ENCODE measurements around the gene H1-8.

The H1-8 gene

GRCh38 chr3:129564981-129565644 is 22.1 kb downstream of the H1-8 start:
- no peak overlapping the region for H3K27ac ChIP-seq (ENCODE audit: low read depth, low read length)
- peaks cover 16% of the 10 kb centered on the region; the same call in 1 of the 2 replicates for H3K36me3 ChIP-seq (ENCODE audit: insufficient read depth, low read length)
- no peak overlapping the region for H3K4me3 ChIP-seq (ENCODE audit: low read length)
- H3K9ac ChIP-seq (ENCODE audit: low read depth, low read length) = no peak overlapping the region
- H3K27me3 ChIP-seq (ENCODE audit: insufficient read depth, low read length) = no peaks in the 10 kb centered on the region
- no peaks in the 10 kb centered on the region for H3K4me1 ChIP-seq (ENCODE audit: insufficient read depth, low read length)
- 94% methylated on average over 21 of the region's 21 CpGs for WGBS
- H3K9me3 ChIP-seq (ENCODE audit: insufficient read depth, low read depth, low read length) = no peaks in the 10 kb centered on the region

DNA sequence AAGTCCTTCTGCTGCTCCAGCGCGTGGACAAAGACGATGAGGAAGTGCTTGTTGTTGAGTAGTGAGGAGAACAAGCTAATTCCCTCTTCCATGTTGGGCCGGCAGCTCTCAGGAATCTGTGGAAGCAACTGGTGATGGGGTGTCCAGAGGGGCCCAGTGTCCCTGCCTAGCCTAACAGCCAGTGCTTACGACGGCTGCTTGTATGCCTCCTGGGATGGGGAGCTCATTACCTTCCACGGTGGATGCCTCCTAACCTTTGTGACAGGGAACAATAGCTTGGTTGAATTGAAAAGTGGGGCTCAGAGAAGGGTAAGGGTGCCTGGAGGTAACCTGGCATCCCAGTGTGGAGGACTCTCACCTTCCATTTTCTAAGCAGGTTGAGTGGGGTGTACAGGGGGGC is 22.9 kb downstream of the H1-8 start:
- H3K36me3 ChIP-seq (ENCODE audit: insufficient read depth, low read length) = peaks cover 17% of the 10 kb centered on the region; the same call in 1 of the 2 replicates

GRCh38 chr3:129567176-129567705 is 24.3 kb downstream of the H1-8 start:
- WGBS = 89% methylated on average over 18 of the region's 18 CpGs
- no peaks in the 10 kb centered on the region for H3K27me3 ChIP-seq (ENCODE audit: insufficient read depth, low read length)
- H3K36me3 ChIP-seq (ENCODE audit: insufficient read depth, low read length) = peaks cover 16% of the 10 kb centered on the region; the same call in 1 of the 2 replicates
- H3K4me3 ChIP-seq (ENCODE audit: low read length) = no peak overlapping the region
- H3K9ac ChIP-seq (ENCODE audit: low read depth, low read length) = no peak overlapping the region
- H3K4me1 ChIP-seq (ENCODE audit: insufficient read depth, low read length) = no peaks in the 10 kb centered on the region
- no peaks in the 10 kb centered on the region for H3K9me3 ChIP-seq (ENCODE audit: insufficient read depth, low read depth, low read length)
- no peak overlapping the region for H3K27ac ChIP-seq (ENCODE audit: low read depth, low read length)

More for the DNA sequence above, 22.9 kb downstream of the H1-8 start:
- no peak overlapping the region for H3K9ac ChIP-seq (ENCODE audit: low read depth, low read length)
- H3K27me3 ChIP-seq (ENCODE audit: insufficient read depth, low read length) = no peaks in the 10 kb centered on the region
- H3K4me3 ChIP-seq (ENCODE audit: low read length) = no peak overlapping the region
- H3K9me3 ChIP-seq (ENCODE audit: insufficient read depth, low read depth, low read length) = no peaks in the 10 kb centered on the region
- no peaks in the 10 kb centered on the region for H3K4me1 ChIP-seq (ENCODE audit: insufficient read depth, low read length)
- H3K27ac ChIP-seq (ENCODE audit: low read depth, low read length) = no peak overlapping the region
- 93% methylated on average over 7 of the region's 7 CpGs for WGBS

GRCh38 chr3:129567939-129568338 is 25.0 kb downstream of the H1-8 start:
- H3K27me3 ChIP-seq (ENCODE audit: insufficient read depth, low read length) = no peaks in the 10 kb centered on the region
- H3K9ac ChIP-seq (ENCODE audit: low read depth, low read length) = no peak overlapping the region
- H3K9me3 ChIP-seq (ENCODE audit: insufficient read depth, low read depth, low read length) = no peaks in the 10 kb centered on the region
- H3K36me3 ChIP-seq (ENCODE audit: insufficient read depth, low read length) = peaks cover 11% of the 10 kb centered on the region; the same call in 1 of the 2 replicates
- H3K4me3 ChIP-seq (ENCODE audit: low read length) = no peak overlapping the region
- H3K4me1 ChIP-seq (ENCODE audit: insufficient read depth, low read length) = no peaks in the 10 kb centered on the region
- 85% methylated on average over 5 of the region's 6 CpGs for WGBS
- H3K27ac ChIP-seq (ENCODE audit: low read depth, low read length) = no peak overlapping the region

- Histone ChIP-seq H3K36me3 (ENCODE audit: insufficient read depth, low read length) (peaks cover 15% of the 10 kb centered on the region; the same call in 1 of the 2 replicates), H3K4me1 (ENCODE audit: insufficient read depth, low read length) (no peaks in the 10 kb centered on the region), H3K4me3 (ENCODE audit: low read length) (no peak overlapping the region), H3K27me3 (ENCODE audit: insufficient read depth, low read length) (no peaks in the 10 kb centered on the region), H3K9me3 (ENCODE audit: insufficient read depth, low read depth, low read length) (no peaks in the 10 kb centered on the region), H3K27ac (ENCODE audit: low read depth, low read length) (no peak overlapping the region), H3K9ac (ENCODE audit: low read depth, low read length) (no peak overlapping the region)
- WGBS = 97% methylated on average over 7 of the region's 7 CpGs
These were observed 26.9 kb downstream of the H1-8 start for GRCh38 chr3:129569856-129570255.

DNA sequence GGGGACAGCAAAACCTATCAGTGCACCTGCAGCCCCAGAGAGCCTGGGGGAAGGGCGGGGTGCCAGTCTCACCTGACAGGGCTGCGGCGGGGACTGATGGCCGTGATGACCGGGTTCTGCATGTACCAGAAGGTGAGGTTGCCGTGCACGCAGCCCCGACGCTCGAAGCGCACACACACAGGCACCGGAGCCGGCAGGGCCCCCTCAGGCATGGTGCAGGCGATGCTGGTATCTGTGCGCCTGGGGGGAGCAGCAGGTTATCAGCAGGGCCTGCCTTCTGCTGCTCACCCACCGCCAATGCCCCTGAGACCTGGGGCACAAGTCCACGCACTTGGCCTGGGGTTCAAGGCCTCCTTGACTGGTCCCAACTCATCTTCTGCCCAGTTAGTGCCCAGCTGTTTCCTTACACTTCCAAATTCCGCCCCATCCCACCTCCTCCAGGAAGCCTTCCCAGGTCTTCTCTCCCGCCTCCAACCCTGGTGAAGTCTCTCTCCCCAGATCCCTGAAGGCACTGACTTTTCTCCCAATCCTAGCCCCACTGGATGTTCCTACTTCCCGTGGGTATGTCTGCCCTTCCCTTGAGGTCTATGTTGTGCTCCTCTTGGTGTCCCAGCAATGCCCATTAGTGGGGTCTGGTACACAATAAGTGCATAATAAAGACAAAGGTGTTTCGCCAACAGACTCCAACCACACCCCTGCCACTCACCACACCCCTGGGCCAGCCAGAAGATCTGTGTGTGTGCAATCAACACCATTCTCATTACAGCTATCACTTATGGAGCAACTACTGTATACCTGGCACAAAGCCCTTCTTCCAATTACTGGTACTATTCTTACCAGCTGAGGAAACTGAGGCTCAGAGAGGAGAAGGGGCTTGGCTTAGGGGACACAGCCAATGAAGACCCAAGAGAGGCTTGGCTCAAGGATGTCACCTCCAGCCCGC is 28.9 kb downstream of the H1-8 start:
- H3K4me1 ChIP-seq (ENCODE audit: insufficient read depth, low read length) = peaks cover 7% of the 10 kb centered on the region; the same call in 1 of the 2 replicates
- H3K9ac ChIP-seq (ENCODE audit: low read depth, low read length) = no peak overlapping the region
- no peak overlapping the region for H3K27ac ChIP-seq (ENCODE audit: low read depth, low read length)
- H3K4me3 ChIP-seq (ENCODE audit: low read length) = no peak overlapping the region
- no peaks in the 10 kb centered on the region for H3K9me3 ChIP-seq (ENCODE audit: insufficient read depth, low read depth, low read length)
- H3K27me3 ChIP-seq (ENCODE audit: insufficient read depth, low read length) = no peaks in the 10 kb centered on the region
- 96% methylated on average over 22 of the region's 22 CpGs for WGBS
- H3K36me3 ChIP-seq (ENCODE audit: insufficient read depth, low read length) = peaks cover 10% of the 10 kb centered on the region; the same call in 1 of the 2 replicates

- no peak overlapping the region for H3K4me3 ChIP-seq (ENCODE audit: low read length)
- no peak overlapping the region for H3K27ac ChIP-seq (ENCODE audit: low read depth, low read length)
- H3K9ac ChIP-seq (ENCODE audit: low read depth, low read length) = no peak overlapping the region
- 95% methylated on average over 18 of the region's 18 CpGs for WGBS
- H3K36me3 ChIP-seq (ENCODE audit: insufficient read depth, low read length) = peaks cover 11% of the 10 kb centered on the region; the same call in 1 of the 2 replicates
- peaks cover 7% of the 10 kb centered on the region; the same call in 1 of the 2 replicates for H3K4me1 ChIP-seq (ENCODE audit: insufficient read depth, low read length)
- H3K9me3 ChIP-seq (ENCODE audit: insufficient read depth, low read depth, low read length) = no peaks in the 10 kb centered on the region
- H3K27me3 ChIP-seq (ENCODE audit: insufficient read depth, low read length) = no peaks in the 10 kb centered on the region
These were observed 29.6 kb downstream of the H1-8 start for GRCh38 chr3:129572603-129573002.

- H3K27ac ChIP-seq (ENCODE audit: low read depth, low read length) = no peak overlapping the region
- no peak overlapping the region for H3K9ac ChIP-seq (ENCODE audit: low read depth, low read length)
- 94% methylated on average over 14 of the region's 14 CpGs for WGBS
These were observed 30.5 kb downstream of the H1-8 start for GRCh38 chr3:129573493-129573892.

DNA sequence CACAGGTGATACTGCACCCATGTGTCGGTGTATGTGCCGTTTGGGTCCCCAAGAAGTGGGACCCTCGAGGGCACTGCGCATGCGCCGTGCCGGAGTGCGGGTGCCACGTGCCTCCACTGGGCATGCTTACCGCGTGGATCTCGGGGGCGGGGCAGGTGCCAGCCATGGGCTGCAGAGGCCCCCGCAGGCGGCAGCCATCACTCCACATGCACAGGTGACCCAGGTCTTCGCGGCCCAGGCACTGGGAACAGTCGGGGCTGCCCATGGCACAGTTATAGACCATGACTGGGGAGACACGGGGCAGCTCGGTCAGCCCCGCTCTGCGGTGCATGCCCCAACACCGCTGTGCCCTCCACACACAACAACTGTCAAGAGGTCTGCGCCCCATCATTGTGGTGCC is 31.2 kb downstream of the H1-8 start:
- H3K27ac ChIP-seq (ENCODE audit: low read depth, low read length) = no peak overlapping the region

More at GRCh38 chr3:129573493-129573892, 30.5 kb downstream of the H1-8 start:
- Histone ChIP-seq H3K4me1 (ENCODE audit: insufficient read depth, low read length) (peaks cover 7% of the 10 kb centered on the region; the same call in 1 of the 2 replicates), H3K27me3 (ENCODE audit: insufficient read depth, low read length) (no peaks in the 10 kb centered on the region), H3K4me3 (ENCODE audit: low read length) (no peak overlapping the region), H3K9me3 (ENCODE audit: insufficient read depth, low read depth, low read length) (no peaks in the 10 kb centered on the region), H3K36me3 (ENCODE audit: insufficient read depth, low read length) (peaks cover 16% of the 10 kb centered on the region; the same call in 1 of the 2 replicates)

DNA sequence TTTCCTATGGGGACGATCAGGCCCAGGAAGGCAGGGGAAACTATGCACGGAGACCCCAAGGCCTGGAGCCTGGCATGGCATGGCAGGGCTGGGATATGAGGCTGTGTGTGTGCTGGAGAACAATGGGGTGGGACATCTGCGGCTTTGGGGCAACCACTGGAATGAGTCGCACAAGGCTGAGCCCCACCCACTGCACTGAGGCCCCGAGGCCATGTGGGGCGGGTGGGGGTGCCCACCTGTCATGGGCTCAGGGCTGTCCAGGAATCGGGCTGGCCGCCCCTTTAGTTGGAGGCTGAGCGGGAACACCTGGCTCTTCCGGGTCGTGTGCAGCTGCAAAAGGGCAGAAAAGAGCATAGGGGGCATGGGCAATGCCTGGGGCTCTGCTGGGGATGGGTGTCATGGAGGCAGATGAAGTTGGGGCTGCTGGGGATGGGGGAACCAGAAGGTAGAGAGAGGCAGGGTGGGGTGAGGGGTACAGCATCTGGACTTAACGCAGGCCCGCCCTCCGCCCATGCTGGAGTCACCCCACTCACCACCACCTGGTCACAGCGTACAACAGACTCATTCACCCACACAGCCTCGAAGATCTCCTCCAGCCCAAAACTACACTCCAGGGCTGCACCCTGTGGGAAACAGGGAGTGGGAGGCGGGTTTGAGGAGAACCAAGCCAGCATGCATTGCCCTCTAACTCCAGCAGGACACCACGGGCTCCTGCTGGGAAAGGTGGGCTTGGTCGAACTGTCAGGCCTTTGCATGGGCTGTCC is 32.4 kb downstream of the H1-8 start:
- Histone ChIP-seq H3K36me3 (ENCODE audit: insufficient read depth, low read length) (peaks cover 10% of the 10 kb centered on the region; the same call in 1 of the 2 replicates), H3K9me3 (ENCODE audit: insufficient read depth, low read depth, low read length) (no peaks in the 10 kb centered on the region), H3K27ac (ENCODE audit: low read depth, low read length) (no peak overlapping the region), H3K4me1 (ENCODE audit: insufficient read depth, low read length) (peaks cover 7% of the 10 kb centered on the region; the same call in 1 of the 2 replicates), H3K4me3 (ENCODE audit: low read length) (no peak overlapping the region), H3K27me3 (ENCODE audit: insufficient read depth, low read length) (no peaks in the 10 kb centered on the region), H3K9ac (ENCODE audit: low read depth, low read length) (no peak overlapping the region)
- 91% methylated on average over 19 of the region's 19 CpGs for WGBS

More for the DNA sequence above, 31.2 kb downstream of the H1-8 start:
- WGBS = 96% methylated on average over 24 of the region's 24 CpGs
- Histone ChIP-seq H3K27me3 (ENCODE audit: insufficient read depth, low read length) (no peaks in the 10 kb centered on the region), H3K4me3 (ENCODE audit: low read length) (no peak overlapping the region), H3K9ac (ENCODE audit: low read depth, low read length) (no peak overlapping the region), H3K9me3 (ENCODE audit: insufficient read depth, low read depth, low read length) (no peaks in the 10 kb centered on the region), H3K4me1 (ENCODE audit: insufficient read depth, low read length) (peaks cover 7% of the 10 kb centered on the region; the same call in 1 of the 2 replicates), H3K36me3 (ENCODE audit: insufficient read depth, low read length) (peaks cover 16% of the 10 kb centered on the region; the same call in 1 of the 2 replicates)
